WTC11 (cell line): ENCODE results near the gene CATSPERZ. TPM values are rescaled to one million over a fixed set of nuclear protein-coding genes. Genes with fewer than 3 reads are reported as not detected.

Experiments
- ATAC-seq: fragments of 200-7000 bp; cut with Tn5 transposase; 2 replicates; pipeline ENCODE4 v1.10.0; 2021; ENCODE audit warnings: mild to moderate bottlenecking, moderate library complexity
- CTCF ChIA-PET: fragments of 300-600 bp; sonication (Branson Sonifier 250); formaldehyde crosslinking; loops from one replicate; lab custom pipeline; 2021; ENCODE audit warnings: antibody characterized with exemption; lab: Charles Lee
- POLR2A ChIA-PET: fragments of 350-600 bp; sonication (Branson Sonifier 250); formaldehyde crosslinking; loops from one replicate; lab custom pipeline; 2021; ENCODE audit warnings: antibody characterized with exemption; lab: Charles Lee
- DNase-seq: peaks from one replicate; pipeline ENCODE4 v3.0.0; 2021; ENCODE audit warnings: low spot score
- H3K27ac Mint-ChIP-seq: 2 replicates; pipeline ENCODE4 v1.8.0; 2021; ENCODE audit warnings: mixed read lengths
- H3K27me3 Mint-ChIP-seq: 2 replicates; pipeline ENCODE4 v1.8.0; 2021; ENCODE audit warnings: low read depth, mild to moderate bottlenecking, moderate library complexity, mixed read lengths
- H3K36me3 Mint-ChIP-seq: 2 replicates; pipeline ENCODE4 v1.8.0; 2021; ENCODE audit warnings: mixed read lengths
- H3K4me1 Mint-ChIP-seq: 2 replicates; pipeline ENCODE4 v1.8.0; 2022; ENCODE audit warnings: mixed read lengths
- H3K4me3 Mint-ChIP-seq: 2 replicates; pipeline ENCODE4 v1.8.0; 2021; ENCODE audit warnings: mild to moderate bottlenecking, moderate library complexity, mixed read lengths
- H3K9me3 Mint-ChIP-seq: 2 replicates; pipeline ENCODE4 v1.8.0; 2021; ENCODE audit warnings: mixed read lengths
- CBFB ChIP-seq: sonication (generic); formaldehyde crosslinking; IDR thresholded peaks from 2 replicates; pipeline ENCODE4 v1.8.1; 2022; ENCODE audit warnings: mild to moderate bottlenecking, low read depth, missing genetic modification reagents
- ELF4 ChIP-seq: sonication (generic); formaldehyde crosslinking; IDR thresholded peaks from 2 replicates; pipeline ENCODE4 v1.8.1; 2022; ENCODE audit warnings: low read depth, mild to moderate bottlenecking, moderate library complexity, missing genetic modification reagents
- ETV6 ChIP-seq: sonication (generic); formaldehyde crosslinking; IDR thresholded peaks from 2 replicates; pipeline ENCODE4 v1.8.1; 2022; ENCODE audit warnings: mild to moderate bottlenecking, missing genetic modification reagents
- FOXJ3 ChIP-seq: sonication (generic); formaldehyde crosslinking; IDR thresholded peaks from 2 replicates; pipeline ENCODE4 v1.9.0; 2021; ENCODE audit warnings: missing genetic modification reagents, mild to moderate bottlenecking, borderline replicate concordance
- MXD4 ChIP-seq: fragments of 250-450 bp; sonication (Bioruptor Pico); IDR thresholded peaks from 2 replicates; pipeline ENCODE4 v1.8.0; 2021; ENCODE audit warnings: mild to moderate bottlenecking, moderate library complexity, borderline replicate concordance
- MYBL2 ChIP-seq: sonication (generic); formaldehyde crosslinking; IDR thresholded peaks from 2 replicates; pipeline ENCODE4 v1.8.1; 2023; ENCODE audit warnings: mild to moderate bottlenecking, moderate library complexity, missing genetic modification reagents
- NFE2L1 ChIP-seq: sonication (generic); formaldehyde crosslinking; IDR thresholded peaks from 2 replicates; pipeline ENCODE4 v1.8.1; 2023; ENCODE audit warnings: missing genetic modification reagents
- SMAD4 ChIP-seq: sonication (generic); formaldehyde crosslinking; IDR thresholded peaks from 2 replicates; pipeline ENCODE4 v1.8.0; 2022; ENCODE audit warnings: mild to moderate bottlenecking, missing genetic modification reagents
- SOX15 ChIP-seq: fragments of 250-450 bp; sonication (Bioruptor Pico); IDR thresholded peaks from 2 replicates; pipeline ENCODE4 v1.9.0; 2021; ENCODE audit warnings: mild to moderate bottlenecking
- TCF7 ChIP-seq: sonication (generic); formaldehyde crosslinking; IDR thresholded peaks from 2 replicates; pipeline ENCODE4 v1.8.0; 2022; ENCODE audit warnings: mild to moderate bottlenecking, low read depth, missing genetic modification reagents, moderate library complexity
- TEAD1 ChIP-seq: sonication (generic); formaldehyde crosslinking; IDR thresholded peaks from 2 replicates; pipeline ENCODE4 v1.8.0; 2022; ENCODE audit warnings: mild to moderate bottlenecking, missing genetic modification reagents
- TP53 ChIP-seq: sonication (generic); formaldehyde crosslinking; IDR thresholded peaks from 2 replicates; pipeline ENCODE4 v1.8.1; 2023; ENCODE audit warnings: mild to moderate bottlenecking, missing genetic modification reagents
- ZNF121 ChIP-seq: sonication (generic); formaldehyde crosslinking; IDR thresholded peaks from 2 replicates; pipeline ENCODE4 v1.8.0; 2023; ENCODE audit warnings: missing genetic modification reagents
- ZNF263 ChIP-seq: sonication (generic); formaldehyde crosslinking; IDR thresholded peaks from 2 replicates; pipeline ENCODE4 v1.8.1; 2022; ENCODE audit warnings: low read depth, mild to moderate bottlenecking, moderate library complexity, missing genetic modification reagents
- total RNA-seq: library from RNA; stranded (reverse); gene quantifications from 3 replicates; pipeline ENCODE4 v1.2.3, GENCODE V29; 2021
- TF ChIP-seq, protein P1 (sequence below): fragments of 250-450 bp; sonication (Bioruptor Pico); IDR thresholded peaks from 2 replicates; pipeline ENCODE4 v1.9.0; 2021; ENCODE audit warnings: mild to moderate bottlenecking, borderline replicate concordance
- TF ChIP-seq, protein P2 (sequence below): fragments of 200-600 bp; IDR thresholded peaks from 2 replicates; pipeline ENCODE4 v1.8.0; 2022; ENCODE audit warnings: antibody characterized with exemption
- TF ChIP-seq, protein P3 (sequence below): sonication (generic); formaldehyde crosslinking; IDR thresholded peaks from 2 replicates; pipeline ENCODE4 v1.8.1; 2023; ENCODE audit warnings: mild to moderate bottlenecking, missing genetic modification reagents, borderline replicate concordance
- TF ChIP-seq, protein P4 (sequence below): sonication (generic); formaldehyde crosslinking; IDR thresholded peaks from 2 replicates; pipeline ENCODE4 v1.8.0; 2023; ENCODE audit warnings: mild to moderate bottlenecking, missing genetic modification reagents

The CATSPERZ gene
- total RNA-seq, 1 experiment from 2014 or later: 2.5 TPM

DNA sequence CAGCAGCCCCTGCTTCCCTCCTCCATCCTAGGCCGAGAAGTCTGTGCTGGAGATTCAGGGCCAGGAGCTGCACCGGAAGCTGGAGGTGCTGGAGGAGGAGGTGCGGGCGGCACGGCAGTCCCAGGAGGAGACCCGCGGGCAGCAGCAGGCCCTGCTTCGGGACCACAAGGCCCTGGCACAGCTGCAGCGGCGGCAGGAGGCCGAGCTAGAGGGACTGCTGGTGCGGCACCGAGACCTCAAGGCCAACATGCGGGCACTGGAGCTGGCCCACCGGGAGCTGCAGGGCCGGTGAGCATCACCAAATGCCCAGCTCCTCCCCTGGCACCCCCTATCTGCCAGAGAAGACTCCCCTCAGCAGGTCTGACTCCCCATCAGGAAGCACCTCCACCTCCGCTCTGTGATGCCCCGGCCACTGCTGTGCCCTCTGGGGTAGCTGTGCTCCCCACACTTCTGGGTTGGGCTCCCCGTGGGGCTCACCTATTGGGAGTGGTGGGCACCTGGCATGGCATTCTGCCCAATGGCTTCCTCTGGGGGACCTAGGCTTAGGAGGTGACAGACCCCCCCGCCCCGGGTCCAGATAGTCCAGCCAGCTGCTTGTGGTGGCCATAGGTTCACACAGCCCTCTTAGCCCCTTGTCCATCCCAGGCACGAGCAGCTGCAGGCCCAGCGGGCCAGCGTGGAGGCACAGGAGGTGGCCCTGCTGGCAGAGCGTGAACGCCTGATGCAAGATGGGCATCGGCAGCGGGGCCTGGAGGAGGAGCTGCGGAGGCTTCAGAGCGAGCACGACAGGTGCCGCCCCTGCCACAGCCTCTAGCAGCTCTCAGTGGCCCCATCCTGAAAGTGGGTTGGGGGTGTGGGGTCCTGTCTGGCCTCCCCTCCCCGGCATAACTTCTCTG lies 52.2 kb downstream of the CATSPERZ start:
- Mint-ChIP-seq H3K27ac (no peak overlapping the region), H3K4me3 (no peak overlapping the region), H3K4me1 (peaks cover 14% of the 10 kb centered on the region), H3K27me3 (no peaks in the 10 kb centered on the region), H3K36me3 (no peaks in the 10 kb centered on the region), H3K9me3 (no peaks in the 10 kb centered on the region)
- DNase-seq (no peak), ATAC-seq (no peak)
- ChIA-PET POLR2A (interaction anchor here (0.9 kb wide), 1 partner anchor 11 kb away, joined by 4 read pairs; no protein-coding TSS in a partner anchor), CTCF (interaction anchor here (1.1 to 10.4 kb wide), 11 partner anchors 11 to 298 kb away, joined by 3 to 437 read pairs (median 24); partner anchors contain the start of genes CCDC88B, ESRRA, PRDX5 and TRMT112)
- TF ChIP-seq NFE2L1 (CRISPR knock-in tag): no peak
- no peak for TF ChIP-seq CBFB (CRISPR knock-in tag)
- TF ChIP-seq FOXJ3: no peak
- TF ChIP-seq, protein P1, sequence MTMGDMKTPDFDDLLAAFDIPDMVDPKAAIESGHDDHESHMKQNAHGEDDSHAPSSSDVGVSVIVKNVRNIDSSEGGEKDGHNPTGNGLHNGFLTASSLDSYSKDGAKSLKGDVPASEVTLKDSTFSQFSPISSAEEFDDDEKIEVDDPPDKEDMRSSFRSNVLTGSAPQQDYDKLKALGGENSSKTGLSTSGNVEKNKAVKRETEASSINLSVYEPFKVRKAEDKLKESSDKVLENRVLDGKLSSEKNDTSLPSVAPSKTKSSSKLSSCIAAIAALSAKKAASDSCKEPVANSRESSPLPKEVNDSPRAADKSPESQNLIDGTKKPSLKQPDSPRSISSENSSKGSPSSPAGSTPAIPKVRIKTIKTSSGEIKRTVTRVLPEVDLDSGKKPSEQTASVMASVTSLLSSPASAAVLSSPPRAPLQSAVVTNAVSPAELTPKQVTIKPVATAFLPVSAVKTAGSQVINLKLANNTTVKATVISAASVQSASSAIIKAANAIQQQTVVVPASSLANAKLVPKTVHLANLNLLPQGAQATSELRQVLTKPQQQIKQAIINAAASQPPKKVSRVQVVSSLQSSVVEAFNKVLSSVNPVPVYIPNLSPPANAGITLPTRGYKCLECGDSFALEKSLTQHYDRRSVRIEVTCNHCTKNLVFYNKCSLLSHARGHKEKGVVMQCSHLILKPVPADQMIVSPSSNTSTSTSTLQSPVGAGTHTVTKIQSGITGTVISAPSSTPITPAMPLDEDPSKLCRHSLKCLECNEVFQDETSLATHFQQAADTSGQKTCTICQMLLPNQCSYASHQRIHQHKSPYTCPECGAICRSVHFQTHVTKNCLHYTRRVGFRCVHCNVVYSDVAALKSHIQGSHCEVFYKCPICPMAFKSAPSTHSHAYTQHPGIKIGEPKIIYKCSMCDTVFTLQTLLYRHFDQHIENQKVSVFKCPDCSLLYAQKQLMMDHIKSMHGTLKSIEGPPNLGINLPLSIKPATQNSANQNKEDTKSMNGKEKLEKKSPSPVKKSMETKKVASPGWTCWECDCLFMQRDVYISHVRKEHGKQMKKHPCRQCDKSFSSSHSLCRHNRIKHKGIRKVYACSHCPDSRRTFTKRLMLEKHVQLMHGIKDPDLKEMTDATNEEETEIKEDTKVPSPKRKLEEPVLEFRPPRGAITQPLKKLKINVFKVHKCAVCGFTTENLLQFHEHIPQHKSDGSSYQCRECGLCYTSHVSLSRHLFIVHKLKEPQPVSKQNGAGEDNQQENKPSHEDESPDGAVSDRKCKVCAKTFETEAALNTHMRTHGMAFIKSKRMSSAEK (CRISPR knock-in tag): no peak
- TF ChIP-seq MXD4 (CRISPR knock-in tag): no peak
- TF ChIP-seq ZNF121 (CRISPR knock-in tag): no peak
- no peak for TF ChIP-seq TEAD1 (CRISPR knock-in tag)
- TF ChIP-seq TCF7: no peak
- TF ChIP-seq, protein P2, sequence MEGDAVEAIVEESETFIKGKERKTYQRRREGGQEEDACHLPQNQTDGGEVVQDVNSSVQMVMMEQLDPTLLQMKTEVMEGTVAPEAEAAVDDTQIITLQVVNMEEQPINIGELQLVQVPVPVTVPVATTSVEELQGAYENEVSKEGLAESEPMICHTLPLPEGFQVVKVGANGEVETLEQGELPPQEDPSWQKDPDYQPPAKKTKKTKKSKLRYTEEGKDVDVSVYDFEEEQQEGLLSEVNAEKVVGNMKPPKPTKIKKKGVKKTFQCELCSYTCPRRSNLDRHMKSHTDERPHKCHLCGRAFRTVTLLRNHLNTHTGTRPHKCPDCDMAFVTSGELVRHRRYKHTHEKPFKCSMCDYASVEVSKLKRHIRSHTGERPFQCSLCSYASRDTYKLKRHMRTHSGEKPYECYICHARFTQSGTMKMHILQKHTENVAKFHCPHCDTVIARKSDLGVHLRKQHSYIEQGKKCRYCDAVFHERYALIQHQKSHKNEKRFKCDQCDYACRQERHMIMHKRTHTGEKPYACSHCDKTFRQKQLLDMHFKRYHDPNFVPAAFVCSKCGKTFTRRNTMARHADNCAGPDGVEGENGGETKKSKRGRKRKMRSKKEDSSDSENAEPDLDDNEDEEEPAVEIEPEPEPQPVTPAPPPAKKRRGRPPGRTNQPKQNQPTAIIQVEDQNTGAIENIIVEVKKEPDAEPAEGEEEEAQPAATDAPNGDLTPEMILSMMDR: no peak
- no peak for TF ChIP-seq TP53 (CRISPR knock-in tag)
- TF ChIP-seq, protein P3, sequence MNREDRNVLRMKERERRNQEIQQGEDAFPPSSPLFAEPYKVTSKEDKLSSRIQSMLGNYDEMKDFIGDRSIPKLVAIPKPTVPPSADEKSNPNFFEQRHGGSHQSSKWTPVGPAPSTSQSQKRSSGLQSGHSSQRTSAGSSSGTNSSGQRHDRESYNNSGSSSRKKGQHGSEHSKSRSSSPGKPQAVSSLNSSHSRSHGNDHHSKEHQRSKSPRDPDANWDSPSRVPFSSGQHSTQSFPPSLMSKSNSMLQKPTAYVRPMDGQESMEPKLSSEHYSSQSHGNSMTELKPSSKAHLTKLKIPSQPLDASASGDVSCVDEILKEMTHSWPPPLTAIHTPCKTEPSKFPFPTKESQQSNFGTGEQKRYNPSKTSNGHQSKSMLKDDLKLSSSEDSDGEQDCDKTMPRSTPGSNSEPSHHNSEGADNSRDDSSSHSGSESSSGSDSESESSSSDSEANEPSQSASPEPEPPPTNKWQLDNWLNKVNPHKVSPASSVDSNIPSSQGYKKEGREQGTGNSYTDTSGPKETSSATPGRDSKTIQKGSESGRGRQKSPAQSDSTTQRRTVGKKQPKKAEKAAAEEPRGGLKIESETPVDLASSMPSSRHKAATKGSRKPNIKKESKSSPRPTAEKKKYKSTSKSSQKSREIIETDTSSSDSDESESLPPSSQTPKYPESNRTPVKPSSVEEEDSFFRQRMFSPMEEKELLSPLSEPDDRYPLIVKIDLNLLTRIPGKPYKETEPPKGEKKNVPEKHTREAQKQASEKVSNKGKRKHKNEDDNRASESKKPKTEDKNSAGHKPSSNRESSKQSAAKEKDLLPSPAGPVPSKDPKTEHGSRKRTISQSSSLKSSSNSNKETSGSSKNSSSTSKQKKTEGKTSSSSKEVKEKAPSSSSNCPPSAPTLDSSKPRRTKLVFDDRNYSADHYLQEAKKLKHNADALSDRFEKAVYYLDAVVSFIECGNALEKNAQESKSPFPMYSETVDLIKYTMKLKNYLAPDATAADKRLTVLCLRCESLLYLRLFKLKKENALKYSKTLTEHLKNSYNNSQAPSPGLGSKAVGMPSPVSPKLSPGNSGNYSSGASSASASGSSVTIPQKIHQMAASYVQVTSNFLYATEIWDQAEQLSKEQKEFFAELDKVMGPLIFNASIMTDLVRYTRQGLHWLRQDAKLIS (CRISPR knock-in tag): no peak
- no peak for TF ChIP-seq SMAD4 (CRISPR knock-in tag)
- TF ChIP-seq, protein P4, sequence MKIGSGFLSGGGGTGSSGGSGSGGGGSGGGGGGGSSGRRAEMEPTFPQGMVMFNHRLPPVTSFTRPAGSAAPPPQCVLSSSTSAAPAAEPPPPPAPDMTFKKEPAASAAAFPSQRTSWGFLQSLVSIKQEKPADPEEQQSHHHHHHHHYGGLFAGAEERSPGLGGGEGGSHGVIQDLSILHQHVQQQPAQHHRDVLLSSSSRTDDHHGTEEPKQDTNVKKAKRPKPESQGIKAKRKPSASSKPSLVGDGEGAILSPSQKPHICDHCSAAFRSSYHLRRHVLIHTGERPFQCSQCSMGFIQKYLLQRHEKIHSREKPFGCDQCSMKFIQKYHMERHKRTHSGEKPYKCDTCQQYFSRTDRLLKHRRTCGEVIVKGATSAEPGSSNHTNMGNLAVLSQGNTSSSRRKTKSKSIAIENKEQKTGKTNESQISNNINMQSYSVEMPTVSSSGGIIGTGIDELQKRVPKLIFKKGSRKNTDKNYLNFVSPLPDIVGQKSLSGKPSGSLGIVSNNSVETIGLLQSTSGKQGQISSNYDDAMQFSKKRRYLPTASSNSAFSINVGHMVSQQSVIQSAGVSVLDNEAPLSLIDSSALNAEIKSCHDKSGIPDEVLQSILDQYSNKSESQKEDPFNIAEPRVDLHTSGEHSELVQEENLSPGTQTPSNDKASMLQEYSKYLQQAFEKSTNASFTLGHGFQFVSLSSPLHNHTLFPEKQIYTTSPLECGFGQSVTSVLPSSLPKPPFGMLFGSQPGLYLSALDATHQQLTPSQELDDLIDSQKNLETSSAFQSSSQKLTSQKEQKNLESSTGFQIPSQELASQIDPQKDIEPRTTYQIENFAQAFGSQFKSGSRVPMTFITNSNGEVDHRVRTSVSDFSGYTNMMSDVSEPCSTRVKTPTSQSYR: no peak
- no peak for TF ChIP-seq ETV6 (CRISPR knock-in tag)
- no peak for TF ChIP-seq ELF4 (CRISPR knock-in tag)
- no peak for TF ChIP-seq SOX15 (CRISPR knock-in tag)
- TF ChIP-seq ZNF263 (CRISPR knock-in tag): no peak
- no peak for TF ChIP-seq MYBL2 (CRISPR knock-in tag)
